GM12891 (cell line): ENCODE results near the gene UPF1.

Experiments used
- POLR2A ChIP-seq: IDR thresholded peaks from 2 replicates; pipeline ENCODE4 v1.6.1; 2011; ENCODE audit warnings: low read depth, low read length, control low read depth
- TAF1 ChIP-seq: IDR thresholded peaks from 2 replicates; pipeline ENCODE4 v1.6.1; 2011; ENCODE audit warnings: low read depth, low read length, control low read depth

DNA sequence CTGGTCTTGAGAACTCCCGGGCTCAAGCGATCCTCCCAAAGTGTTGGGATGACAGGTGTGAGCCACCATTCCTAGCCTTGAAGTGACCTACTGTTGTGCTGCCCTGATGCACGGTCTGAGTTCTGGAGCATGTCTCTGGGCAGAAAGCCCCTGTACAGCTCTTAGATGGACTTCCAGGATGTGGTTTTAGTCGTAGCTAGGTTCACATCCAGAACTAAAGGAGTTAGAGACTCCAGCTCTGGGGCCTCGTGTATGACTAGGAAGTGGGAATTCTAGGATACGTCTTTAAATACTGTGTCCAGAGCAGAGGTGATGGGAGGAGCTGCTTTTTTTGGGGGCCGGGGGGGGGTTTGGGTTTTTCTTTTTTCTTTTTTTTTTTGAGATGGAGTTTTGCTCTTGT, 12.2 kb downstream of the UPF1 start:
- no peak for TF ChIP-seq TAF1
- TF ChIP-seq POLR2A: no peak
